Measurements from ENCODE around the gene MLH1.

MLH1 gene

GRCh38 chr3:37097776-37098175 is 104.5 kb downstream of the MLH1 start:
- no peak for DNase-seq

- no peak for DNase-seq
Measured at GRCh38 chr3:37098884-37099283, 105.6 kb downstream of the MLH1 start.

GRCh38 chr3:37099469-37099868 is 106.2 kb downstream of the MLH1 start:
- DNase-seq = no peak

GRCh38 chr3:37100411-37100810 is 107.1 kb downstream of the MLH1 start:
- DNase-seq = no peak

All from NCI-H1930 (cell line).